ENCODE data around the gene TRIM28.

GRCh38 chr19:58562122-58563033 lies 18.5 kb downstream of the TRIM28 start:
- TF ChIP-seq, protein P1, sequence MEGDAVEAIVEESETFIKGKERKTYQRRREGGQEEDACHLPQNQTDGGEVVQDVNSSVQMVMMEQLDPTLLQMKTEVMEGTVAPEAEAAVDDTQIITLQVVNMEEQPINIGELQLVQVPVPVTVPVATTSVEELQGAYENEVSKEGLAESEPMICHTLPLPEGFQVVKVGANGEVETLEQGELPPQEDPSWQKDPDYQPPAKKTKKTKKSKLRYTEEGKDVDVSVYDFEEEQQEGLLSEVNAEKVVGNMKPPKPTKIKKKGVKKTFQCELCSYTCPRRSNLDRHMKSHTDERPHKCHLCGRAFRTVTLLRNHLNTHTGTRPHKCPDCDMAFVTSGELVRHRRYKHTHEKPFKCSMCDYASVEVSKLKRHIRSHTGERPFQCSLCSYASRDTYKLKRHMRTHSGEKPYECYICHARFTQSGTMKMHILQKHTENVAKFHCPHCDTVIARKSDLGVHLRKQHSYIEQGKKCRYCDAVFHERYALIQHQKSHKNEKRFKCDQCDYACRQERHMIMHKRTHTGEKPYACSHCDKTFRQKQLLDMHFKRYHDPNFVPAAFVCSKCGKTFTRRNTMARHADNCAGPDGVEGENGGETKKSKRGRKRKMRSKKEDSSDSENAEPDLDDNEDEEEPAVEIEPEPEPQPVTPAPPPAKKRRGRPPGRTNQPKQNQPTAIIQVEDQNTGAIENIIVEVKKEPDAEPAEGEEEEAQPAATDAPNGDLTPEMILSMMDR (IDR thresholded peaks at IDR 0.05), result no peak
- peak in 1 of 2 donors; percentile 26 for TF ChIP-seq POLR2A (IDR thresholded peaks at IDR 0.05)

Measured in adrenal gland (tissue), 5 donors.